Ishikawa (cell line): ENCODE results near the gene PRPF40A.

Source experiments
- EGR1 ChIP-seq: IDR thresholded peaks from 2 replicates; pipeline ENCODE4 v1.6.1; 2012
- NFIC ChIP-seq: IDR thresholded peaks from 2 replicates; pipeline ENCODE4 v1.6.1; 2012

DNA sequence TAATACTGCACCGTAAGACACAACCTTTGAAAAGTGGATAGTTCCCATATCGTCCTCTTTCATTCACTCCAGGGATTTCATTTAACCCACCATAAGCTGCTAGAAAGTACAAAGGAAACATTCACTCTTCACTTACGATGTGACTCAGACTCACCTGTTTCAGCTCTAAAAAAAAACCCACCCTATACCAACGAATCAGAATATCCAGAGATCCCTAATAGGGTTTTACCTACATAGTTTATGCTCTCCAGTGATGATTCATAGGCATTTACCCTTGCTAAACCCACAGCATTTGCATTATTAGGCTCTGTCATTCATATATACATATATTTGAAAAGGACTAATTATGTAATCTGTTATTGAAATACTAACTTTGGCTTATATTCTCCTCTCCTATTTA is 60.2 kb downstream of the PRPF40A start:
- TF ChIP-seq EGR1 (no peak), NFIC (no peak)
